GM18499 (cell line): ENCODE measurements around the gene BCAS4.
"Not testable (repeated sequence)": the region's sequence is repeated elsewhere in the genome, so short reads cannot be mapped to it uniquely, and the experiment has no call there.

Experiments used
- ATAC-seq: cut with Tn5 transposase; IDR thresholded peaks from one replicate; pipeline ENCODE4 v1.9.1; 2021; ENCODE audit warnings: moderate number of reproducible peaks; ENCODE audit not compliant: insufficient read depth, unreplicated experiment

BCAS4 gene

GRCh38 chr20:50872560-50873425, 77.9 kb downstream of the BCAS4 start:
- ATAC-seq: no peak

- ATAC-seq: no peak
Measured at GRCh38 chr20:50873585-50873984, 78.7 kb downstream of the BCAS4 start.

DNA sequence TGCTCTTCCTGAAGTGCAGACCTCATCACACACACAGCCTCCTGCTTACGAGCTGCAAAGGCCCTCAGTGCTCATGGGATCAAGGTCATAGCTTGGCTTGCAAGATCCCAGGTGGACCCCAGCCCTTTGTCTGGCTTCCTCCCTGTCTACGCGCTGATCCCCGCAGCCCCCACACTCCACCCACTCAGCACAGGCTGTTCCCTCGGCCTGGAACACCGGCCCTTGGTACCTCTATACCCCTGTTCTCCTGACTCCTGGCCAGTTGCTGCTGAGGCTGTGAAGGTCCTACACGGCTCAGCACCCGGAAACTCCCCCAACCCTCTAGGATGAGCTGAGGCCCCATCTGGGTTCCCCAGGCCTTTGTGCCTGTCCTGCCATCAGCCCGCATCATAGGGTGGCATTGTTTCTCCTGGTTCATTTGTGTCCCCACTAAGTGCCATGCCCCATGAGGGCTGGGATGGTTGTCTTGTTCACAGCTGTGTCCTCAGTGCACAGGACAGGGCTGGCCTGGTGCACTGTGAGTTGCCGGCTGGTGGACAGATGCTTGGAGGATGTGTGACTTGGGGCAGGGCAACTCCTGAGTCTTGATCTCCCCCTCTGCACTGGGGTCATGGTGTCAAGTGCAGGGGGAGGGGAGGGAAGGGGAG, 79.4 kb downstream of the BCAS4 start:
- ATAC-seq: no peak

DNA sequence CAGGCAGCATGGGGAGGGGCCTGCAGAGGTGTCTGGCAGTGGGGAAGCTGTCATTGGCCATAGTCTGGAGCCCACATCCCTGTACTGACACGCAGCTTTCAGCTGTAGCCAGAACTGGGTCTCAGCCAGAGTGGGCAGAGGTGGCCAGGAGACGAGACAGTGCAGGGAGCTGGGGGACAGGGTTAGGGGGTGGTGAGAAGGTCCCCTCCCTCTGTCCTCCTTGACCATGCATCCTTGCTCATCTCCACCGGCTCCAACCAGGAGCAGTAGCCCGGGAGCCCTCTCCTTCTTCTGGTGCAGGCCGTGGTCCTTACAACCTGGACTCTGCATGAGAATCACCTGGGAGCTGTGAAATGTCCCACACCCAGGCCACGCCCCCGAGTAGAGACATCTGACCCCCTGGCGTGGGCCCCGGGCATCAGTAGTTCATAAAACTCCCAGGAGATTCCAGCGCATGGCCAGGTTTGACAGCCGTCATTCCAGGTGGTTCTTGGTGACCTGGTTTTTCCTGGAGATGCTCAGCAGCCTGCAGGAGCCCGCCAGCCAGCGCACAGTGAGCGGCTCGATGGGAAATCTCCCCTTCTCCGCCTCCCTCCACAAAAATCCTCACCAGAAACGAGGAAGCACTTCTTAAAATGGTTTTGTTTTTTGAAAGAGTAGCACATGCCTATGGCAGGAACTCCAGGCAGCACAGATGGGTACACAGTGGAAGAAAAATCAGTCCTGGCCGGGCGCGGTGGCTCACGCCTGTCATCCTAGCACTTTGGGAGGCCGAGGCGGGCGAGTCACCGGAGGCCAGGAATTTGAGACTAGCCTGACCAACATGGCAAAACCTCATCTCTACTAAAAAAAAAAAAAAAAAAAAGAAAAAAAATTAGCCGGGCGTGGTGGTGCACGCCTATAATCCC, 80.2 kb downstream of the BCAS4 start:
- no peak for ATAC-seq

- no peak for ATAC-seq
Measured at GRCh38 chr20:50876063-50876685, 81.3 kb downstream of the BCAS4 start.

GRCh38 chr20:50876816-50877215, 82.0 kb downstream of the BCAS4 start:
- no peak for ATAC-seq

GRCh38 chr20:50877232-50877743, 82.4 kb downstream of the BCAS4 start:
- ATAC-seq: no peak

DNA sequence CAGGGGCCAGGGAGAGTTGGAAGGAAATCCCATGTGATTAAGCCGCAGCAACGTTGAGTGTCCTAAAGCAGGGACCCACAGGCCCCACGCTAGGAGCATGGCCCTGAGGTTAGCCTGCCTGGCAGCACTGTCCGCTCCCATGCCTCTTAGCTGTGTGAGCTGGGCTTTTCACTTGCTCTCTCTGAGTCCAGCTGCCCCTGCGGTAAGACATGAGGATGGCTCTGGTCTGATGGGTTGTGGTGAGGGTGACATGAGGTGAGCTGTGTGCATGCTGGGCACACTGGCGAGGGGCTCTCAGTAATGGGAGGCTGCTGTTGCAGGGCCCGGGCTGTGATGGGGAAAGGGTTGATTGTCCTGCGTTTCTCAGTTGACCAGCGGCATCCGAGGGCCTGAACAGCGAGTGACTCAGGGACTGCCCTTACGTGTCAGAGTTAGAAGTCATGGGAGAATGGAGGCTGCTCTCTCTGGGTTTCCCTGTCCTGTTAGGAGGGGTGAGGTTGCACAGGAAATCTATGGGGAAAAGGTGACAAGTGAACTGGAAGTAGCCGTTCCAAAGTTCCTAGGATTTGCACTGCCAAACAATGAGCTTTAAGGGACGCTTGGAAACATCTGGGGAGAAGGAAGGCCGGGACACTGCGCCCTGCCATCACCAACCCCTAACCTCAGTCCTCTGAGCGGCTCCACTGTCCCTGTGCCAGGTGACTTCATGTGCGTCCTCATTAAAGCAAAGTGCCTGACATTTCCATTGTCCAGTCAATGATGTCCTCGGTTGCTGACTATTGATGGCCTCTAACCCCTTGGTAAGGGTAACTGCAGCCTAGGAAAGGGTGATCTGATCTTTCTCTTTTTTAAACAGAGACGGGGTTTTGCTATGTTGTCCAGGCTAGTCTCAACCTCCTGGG, 85.0 kb downstream of the BCAS4 start:
- ATAC-seq: no peak

- not testable (repeated sequence) for ATAC-seq
Measured at GRCh38 chr20:50881759-50882424, 87.0 kb downstream of the BCAS4 start.

GRCh38 chr20:50883856-50884255, 89.0 kb downstream of the BCAS4 start:
- ATAC-seq: no peak

GRCh38 chr20:50885068-50885467, 90.2 kb downstream of the BCAS4 start:
- ATAC-seq: no peak

- no peak for ATAC-seq
Measured at GRCh38 chr20:50885781-50886180, 90.9 kb downstream of the BCAS4 start.

DNA sequence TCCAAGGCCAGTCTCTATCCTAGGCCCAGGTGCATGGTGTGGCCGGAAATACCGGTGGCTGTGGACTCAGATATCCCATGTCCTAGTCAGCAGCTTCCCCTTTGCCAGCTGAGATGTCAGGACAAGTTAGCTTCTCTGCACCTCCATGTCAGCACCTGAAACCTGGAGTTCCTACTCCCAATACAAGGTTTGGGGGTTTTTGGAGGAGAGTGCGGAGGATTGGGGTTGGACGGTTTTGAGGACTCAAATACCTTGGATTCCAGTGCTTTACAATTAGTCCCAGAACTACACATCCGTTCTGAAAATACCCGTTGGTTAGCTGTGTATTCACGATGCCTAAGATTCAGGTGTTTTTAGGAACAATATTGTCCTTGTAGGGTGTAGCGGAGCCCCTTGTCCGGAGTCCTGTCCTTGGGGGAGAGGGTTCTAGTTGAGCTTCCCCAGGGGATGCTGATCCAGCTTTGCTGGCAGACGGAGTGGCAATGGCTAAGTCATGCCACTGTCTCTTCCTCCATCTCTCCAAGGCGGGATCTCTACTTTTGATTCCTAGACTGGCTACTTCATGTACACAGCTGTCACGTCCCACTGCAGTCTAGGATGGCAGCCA, 91.4 kb downstream of the BCAS4 start:
- ATAC-seq: no peak

DNA sequence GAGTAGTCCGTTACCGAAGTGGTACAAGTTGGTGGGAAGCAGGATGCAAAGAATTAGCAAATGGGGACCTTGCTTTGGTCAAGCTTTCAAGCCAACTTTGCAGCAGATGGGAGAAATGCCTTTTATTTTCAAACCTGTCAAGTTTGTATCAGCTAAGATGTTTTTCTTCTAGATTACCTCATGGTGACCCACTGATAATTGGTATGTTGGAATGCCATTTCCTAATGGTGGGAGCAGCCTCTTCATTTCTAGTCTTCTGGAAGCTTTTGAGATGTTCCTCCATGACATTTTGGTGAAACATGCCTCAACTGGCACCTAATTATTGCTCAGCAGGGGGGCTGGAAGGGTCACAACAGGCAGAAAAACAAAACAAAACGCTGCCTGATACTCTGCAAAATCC, 92.7 kb downstream of the BCAS4 start:
- ATAC-seq: no peak

DNA sequence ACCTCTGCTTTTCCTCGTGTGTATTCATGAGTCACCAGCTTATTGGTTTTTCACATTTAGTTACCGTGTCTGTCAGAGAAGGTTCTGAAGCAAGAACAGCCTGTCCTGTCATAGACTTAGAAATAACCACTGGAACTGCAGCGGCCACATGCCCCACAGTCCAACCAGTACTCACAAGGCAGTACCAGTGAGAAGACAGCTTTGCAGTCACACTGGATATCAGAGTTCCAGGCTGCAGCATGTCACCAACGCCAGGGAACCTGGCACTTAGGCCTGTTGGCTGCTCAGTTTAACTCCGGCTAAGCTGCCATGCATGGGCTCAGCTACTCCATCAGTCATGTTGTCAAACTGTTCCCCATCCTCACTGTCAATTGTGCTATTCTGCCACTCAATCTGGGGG, 96.3 kb downstream of the BCAS4 start:
- ATAC-seq: no peak

GRCh38 chr20:50892394-50892793, 97.5 kb downstream of the BCAS4 start:
- ATAC-seq: no peak

- ATAC-seq: no peak
Measured at GRCh38 chr20:50893620-50894019, 98.8 kb downstream of the BCAS4 start.

DNA sequence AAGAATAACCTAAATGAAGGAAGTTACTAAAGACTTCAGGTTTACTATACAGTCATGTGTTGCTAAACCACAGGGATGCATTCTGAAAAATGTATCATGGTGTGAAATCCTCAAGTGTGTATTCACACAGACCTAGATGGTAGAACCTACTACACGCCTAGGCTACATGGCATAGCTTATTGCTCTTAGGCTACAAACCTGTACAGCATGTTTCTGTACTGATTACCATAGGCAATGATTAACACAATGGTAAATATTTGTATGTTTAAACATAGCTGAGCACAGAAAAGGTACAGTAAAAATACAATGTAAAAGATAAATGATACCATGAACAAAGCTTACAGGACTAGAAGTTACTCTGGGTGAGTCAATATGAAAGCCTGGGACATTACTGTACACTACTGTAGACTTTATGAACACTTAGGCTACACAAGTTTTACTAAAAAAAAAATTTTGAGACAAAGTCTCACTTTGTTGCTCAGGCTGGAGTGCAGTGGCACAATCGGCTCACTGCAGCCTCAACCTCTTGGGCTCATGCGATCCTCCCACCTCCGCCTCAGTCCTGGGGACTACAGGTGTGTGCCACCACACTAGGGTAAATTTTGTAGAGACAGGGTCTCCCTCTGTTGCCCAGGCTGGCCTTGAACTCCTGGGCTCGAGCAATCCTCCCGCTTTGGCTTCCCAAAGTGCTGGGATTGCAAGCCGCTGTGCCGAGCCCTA, 100.4 kb downstream of the BCAS4 start:
- no peak for ATAC-seq
